ENCODE data around the gene TBCE.

GRCh38 chr1:235330918-235331285 is 36.3 kb upstream of the TBCE start:
- TF ChIP-seq CTCF (IDR thresholded peaks at IDR 0.05) (no peak), EP300 (IDR thresholded peaks at IDR 0.05) (no peak), POLR2A (IDR thresholded peaks at IDR 0.05) (no peak)
